Stomach (tissue), 4 donors: ENCODE results near the gene BNC2.

Experiments used
- CTCF ChIP-seq, 7 experiments: fragments of 450-650 bp in 4 of 7; fragments of 200-600 bp in 3 of 7; sonication (generic) in 3 of 7; IDR thresholded peaks; one replicate each; pipeline ENCODE4 v1.5.1; 2016 to 2019; ENCODE audit warnings: antibody characterized with exemption in 7 of 7, control low read depth in 2 of 7, mild to moderate bottlenecking in 1 of 7
- EP300 ChIP-seq: sonication (generic); formaldehyde crosslinking; IDR thresholded peaks from one replicate; pipeline ENCODE4 v1.6.1; 2017; ENCODE audit warnings: antibody characterized with exemption

GRCh38 chr9:16709924-16710323, 160.5 kb downstream of the BNC2 start:
- no peak for TF ChIP-seq EP300
- no peak for TF ChIP-seq CTCF (IDR thresholded peaks at IDR 0.05)
